ENCODE measurements around the gene CACFD1.

DNA sequence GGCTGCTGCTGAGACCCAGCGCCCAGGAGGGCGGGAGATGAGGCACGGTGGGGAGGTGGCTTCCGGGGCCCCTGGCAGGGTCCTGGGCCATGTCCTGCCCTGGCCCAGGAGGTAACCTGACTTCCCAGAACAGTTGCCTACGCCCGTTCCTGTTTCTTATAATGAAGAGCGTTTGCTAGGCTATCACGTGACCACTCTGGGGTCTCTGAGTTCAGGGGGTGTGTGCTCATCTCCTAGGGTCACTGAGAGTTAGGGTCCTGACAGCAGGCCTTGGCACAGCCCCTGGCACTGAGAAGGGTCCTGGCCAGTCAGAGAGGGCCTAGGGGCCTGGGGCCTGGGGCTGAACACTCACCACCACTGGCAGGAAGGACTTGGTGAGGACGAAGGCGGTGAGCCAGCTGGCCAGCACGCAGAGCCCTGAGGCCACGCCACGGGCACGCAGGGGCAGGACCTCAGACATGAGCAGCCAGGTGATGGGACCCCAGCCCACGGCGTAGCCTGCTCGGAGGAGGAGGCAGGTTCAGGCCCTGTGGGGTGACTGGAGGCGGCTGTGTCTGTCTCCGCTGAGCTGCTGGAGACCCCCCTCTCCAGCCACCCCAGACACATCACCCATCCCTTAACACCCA, 13.1 kb downstream of the CACFD1 start:
- TF ChIP-seq, protein P1, sequence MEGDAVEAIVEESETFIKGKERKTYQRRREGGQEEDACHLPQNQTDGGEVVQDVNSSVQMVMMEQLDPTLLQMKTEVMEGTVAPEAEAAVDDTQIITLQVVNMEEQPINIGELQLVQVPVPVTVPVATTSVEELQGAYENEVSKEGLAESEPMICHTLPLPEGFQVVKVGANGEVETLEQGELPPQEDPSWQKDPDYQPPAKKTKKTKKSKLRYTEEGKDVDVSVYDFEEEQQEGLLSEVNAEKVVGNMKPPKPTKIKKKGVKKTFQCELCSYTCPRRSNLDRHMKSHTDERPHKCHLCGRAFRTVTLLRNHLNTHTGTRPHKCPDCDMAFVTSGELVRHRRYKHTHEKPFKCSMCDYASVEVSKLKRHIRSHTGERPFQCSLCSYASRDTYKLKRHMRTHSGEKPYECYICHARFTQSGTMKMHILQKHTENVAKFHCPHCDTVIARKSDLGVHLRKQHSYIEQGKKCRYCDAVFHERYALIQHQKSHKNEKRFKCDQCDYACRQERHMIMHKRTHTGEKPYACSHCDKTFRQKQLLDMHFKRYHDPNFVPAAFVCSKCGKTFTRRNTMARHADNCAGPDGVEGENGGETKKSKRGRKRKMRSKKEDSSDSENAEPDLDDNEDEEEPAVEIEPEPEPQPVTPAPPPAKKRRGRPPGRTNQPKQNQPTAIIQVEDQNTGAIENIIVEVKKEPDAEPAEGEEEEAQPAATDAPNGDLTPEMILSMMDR (IDR thresholded peaks at IDR 0.05): no peak
- TF ChIP-seq POLR2A (IDR thresholded peaks at IDR 0.05): no peak

Measured in uterus (tissue), 2 donors.